ENCODE results near the gene TCF4.

GRCh38 chr18:55219059-55219458 is 368.9 kb downstream of the TCF4 start:
- TF ChIP-seq CTCF (IDR thresholded peaks at IDR 0.05) (no peak), EP300 (IDR thresholded peaks at IDR 0.05) (no peak), POLR2A (IDR thresholded peaks at IDR 0.05) (no peak)

Measured in upper lobe of left lung (tissue), 4 donors.